ENCODE results near the gene C4orf54. TPM values are rescaled to one million over a fixed set of nuclear protein-coding genes. Genes with fewer than 3 reads are reported as not detected.

C4orf54 gene
- total and polyA plus RNA-seq, 2 of the 4 experiments (the other 2 are of a cell fraction): not detected

DNA sequence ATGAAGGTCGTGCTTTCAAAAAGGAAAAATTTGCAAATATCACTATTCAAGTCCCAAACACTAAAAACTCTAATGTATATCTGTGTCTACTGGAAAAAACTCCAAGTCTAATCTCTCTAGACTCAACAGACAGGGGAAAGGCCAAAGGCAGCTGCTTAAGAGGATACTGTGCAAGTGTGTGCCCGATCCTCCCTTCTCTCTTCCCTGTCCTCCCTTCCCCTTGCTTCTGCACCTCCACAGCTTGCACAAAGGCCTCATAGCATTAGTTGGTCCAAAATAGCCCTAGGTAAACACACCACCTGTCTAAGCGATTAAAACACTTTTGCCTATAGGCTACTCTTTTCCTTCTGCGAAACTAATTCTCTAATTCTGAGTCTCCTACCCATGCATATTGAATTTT is 10.6 kb downstream of the C4orf54 start:
- Histone ChIP-seq H2AFZ (replicated peaks; ENCODE audit: low read length, poor library complexity) (no peak overlapping the region), H3K36me3 (ENCODE audit: control insufficient read depth, insufficient read depth, low read length) (no peaks in the 10 kb centered on the region), H2AK9ac (replicated peaks; ENCODE audit: low read depth, low read length, poor library complexity) (no peak overlapping the region), H2BK5ac (ENCODE audit: low read depth, low read length, poor library complexity, severe bottlenecking) (no peak overlapping the region), H3K4me1 (ENCODE audit: control insufficient read depth, insufficient read depth, low read length) (no peaks in the 10 kb centered on the region), H3K79me1 (ENCODE audit: low read depth in 1 of 2, low read length in 2 of 2) (no peaks in the 10 kb centered on the region), H3K9me3 (ENCODE audit: control insufficient read depth, insufficient read depth, low read length) (no peaks in the 10 kb centered on the region), H3K27me3 (ENCODE audit: control insufficient read depth, insufficient read depth, low read length) (peaks cover 5% of the 10 kb centered on the region), H3K4me3 (ENCODE audit: insufficient read depth, low read depth, low read length) (no peak overlapping the region), H2BK20ac (ENCODE audit: low read depth, low read length) (no peak overlapping the region), H3K56ac (ENCODE audit: extremely low read depth, insufficient read depth, low read length) (no peak overlapping the region), H2AK5ac (ENCODE audit: low read depth, low read length) (no peak overlapping the region), H3K27ac (ENCODE audit: insufficient read depth, low read length) (no peak overlapping the region), H3K14ac (replicated peaks; ENCODE audit: low read depth, low read length) (no peak overlapping the region), H4K20me1 (ENCODE audit: insufficient read depth, low read length) (no peaks in the 10 kb centered on the region), H2BK120ac (ENCODE audit: low read depth, low read length) (no peak overlapping the region), H3K9ac (ENCODE audit: low read depth, low read length) (no peak overlapping the region), H3K4ac (ENCODE audit: low read depth, low read length) (no peak overlapping the region), H2BK15ac (ENCODE audit: low read depth, low read length) (no peak overlapping the region), H4K91ac (ENCODE audit: insufficient read depth, low read depth, low read length) (no peak overlapping the region), H3K9me1 (ENCODE audit: insufficient read depth, low read length) (no peaks in the 10 kb centered on the region), H4K5ac (ENCODE audit: low read depth, low read length) (no peak overlapping the region), H4K8ac (ENCODE audit: low read depth in 2 of 2, low read length in 2 of 2) (no peak overlapping the region), H3K23ac (ENCODE audit: low read depth, low read length) (no peak overlapping the region), H3K18ac (ENCODE audit: low read depth, low read length) (no peak overlapping the region), H3K4me2 (ENCODE audit: low read depth, low read length) (no peak overlapping the region)
- DNase-seq (no peak), ATAC-seq (ENCODE audit: low read depth) (no peak)
- TF ChIP-seq, protein P1, sequence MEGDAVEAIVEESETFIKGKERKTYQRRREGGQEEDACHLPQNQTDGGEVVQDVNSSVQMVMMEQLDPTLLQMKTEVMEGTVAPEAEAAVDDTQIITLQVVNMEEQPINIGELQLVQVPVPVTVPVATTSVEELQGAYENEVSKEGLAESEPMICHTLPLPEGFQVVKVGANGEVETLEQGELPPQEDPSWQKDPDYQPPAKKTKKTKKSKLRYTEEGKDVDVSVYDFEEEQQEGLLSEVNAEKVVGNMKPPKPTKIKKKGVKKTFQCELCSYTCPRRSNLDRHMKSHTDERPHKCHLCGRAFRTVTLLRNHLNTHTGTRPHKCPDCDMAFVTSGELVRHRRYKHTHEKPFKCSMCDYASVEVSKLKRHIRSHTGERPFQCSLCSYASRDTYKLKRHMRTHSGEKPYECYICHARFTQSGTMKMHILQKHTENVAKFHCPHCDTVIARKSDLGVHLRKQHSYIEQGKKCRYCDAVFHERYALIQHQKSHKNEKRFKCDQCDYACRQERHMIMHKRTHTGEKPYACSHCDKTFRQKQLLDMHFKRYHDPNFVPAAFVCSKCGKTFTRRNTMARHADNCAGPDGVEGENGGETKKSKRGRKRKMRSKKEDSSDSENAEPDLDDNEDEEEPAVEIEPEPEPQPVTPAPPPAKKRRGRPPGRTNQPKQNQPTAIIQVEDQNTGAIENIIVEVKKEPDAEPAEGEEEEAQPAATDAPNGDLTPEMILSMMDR (conservative IDR thresholded peaks at IDR 0.05; ENCODE audit: low read depth, low read length): no peak
- TF ChIP-seq MAFK (IDR thresholded peaks at IDR 0.05; ENCODE audit: low read depth, low read length): no peak
- no peak for TF ChIP-seq CHD1 (IDR thresholded peaks at IDR 0.05; ENCODE audit: low read depth, low read length)
- no peak for TF ChIP-seq BHLHE40 (IDR thresholded peaks at IDR 0.05; ENCODE audit: low read depth, low read length)
- no peak for TF ChIP-seq MAZ (IDR thresholded peaks at IDR 0.05; ENCODE audit: borderline replicate concordance, low read depth, low read length)
- no peak for TF ChIP-seq CEBPB (IDR thresholded peaks at IDR 0.05; ENCODE audit: low read depth, low read length)
- no peak for TF ChIP-seq NFE2L2 (IDR thresholded peaks at IDR 0.05; ENCODE audit: low read depth, low read length)
- TF ChIP-seq RCOR1 (IDR thresholded peaks at IDR 0.05; ENCODE audit: insufficient replicate concordance, low read length): no peak
- TF ChIP-seq, protein P2, sequence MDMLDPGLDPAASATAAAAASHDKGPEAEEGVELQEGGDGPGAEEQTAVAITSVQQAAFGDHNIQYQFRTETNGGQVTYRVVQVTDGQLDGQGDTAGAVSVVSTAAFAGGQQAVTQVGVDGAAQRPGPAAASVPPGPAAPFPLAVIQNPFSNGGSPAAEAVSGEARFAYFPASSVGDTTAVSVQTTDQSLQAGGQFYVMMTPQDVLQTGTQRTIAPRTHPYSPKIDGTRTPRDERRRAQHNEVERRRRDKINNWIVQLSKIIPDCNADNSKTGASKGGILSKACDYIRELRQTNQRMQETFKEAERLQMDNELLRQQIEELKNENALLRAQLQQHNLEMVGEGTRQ (IDR thresholded peaks at IDR 0.05; ENCODE audit: low read depth, low read length): no peak
- WGBS, 2 experiments (ENCODE audit: extremely low coverage in 2 of 2, insufficient read length in 1 of 2): no CpG with 5 or more reads among the region's 4 CpGs
- CTCF ChIA-PET: no interaction called here
- no TSS peak for BruUV-seq (replicated peaks)
- dilution Hi-C loops (cut with HindIII; ENCODE audit: low sequenced_read_pairs, unreplicated experiment): no loop called here
- intact Hi-C loops (cut with micrococcal nuclease): no loop called here
- in situ Hi-C loops (cut with MboI; ENCODE audit: low sequenced_read_pairs): no loop called here
- POLR2A ChIA-PET (ENCODE audit: unreplicated experiment): no interaction called here

Data from IMR-90 (cell line).